Activated T-cell treated with anti-CD3 and anti-CD28 coated beads for 4 hours (primary cell): ENCODE data around the gene TARS1.

ENCODE experiments used
- DNase-seq: peaks from one replicate; pipeline ENCODE4 v3.0.0-alpha.2; 2020

TARS1 gene

GRCh38 chr5:33440482-33441240 lies at the start of gene TARS1:
Gene TARS1, plus strand, starts transcription at chr5:33440965. Its CDS starts 122 bp downstream, at chr5:33441087.
- peak; percentile 92 for DNase-seq

- DNase-seq: no peak
These were observed 42.3 kb upstream of the TARS1 start for GRCh38 chr5:33398501-33398900.

GRCh38 chr5:33400675-33401074 lies 40.1 kb upstream of the TARS1 start:
- DNase-seq: no peak

- DNase-seq: no peak
These were observed 39.0 kb upstream of the TARS1 start for GRCh38 chr5:33401482-33402390.

- DNase-seq: no peak
These were observed 37.6 kb upstream of the TARS1 start for GRCh38 chr5:33403187-33403586.

GRCh38 chr5:33408816-33409215 lies 31.9 kb upstream of the TARS1 start:
- DNase-seq: no peak

- DNase-seq: no peak
These were observed 31.2 kb upstream of the TARS1 start for GRCh38 chr5:33409435-33410170.

GRCh38 chr5:33410221-33410620 lies 30.5 kb upstream of the TARS1 start:
- DNase-seq: no peak

- no peak for DNase-seq
These were observed 29.3 kb upstream of the TARS1 start for GRCh38 chr5:33411498-33411897.

GRCh38 chr5:33415811-33416354 lies 24.9 kb upstream of the TARS1 start:
- DNase-seq: no peak

- no peak for DNase-seq
These were observed 23.1 kb upstream of the TARS1 start for GRCh38 chr5:33417632-33418031.

GRCh38 chr5:33420946-33421345 lies 19.8 kb upstream of the TARS1 start:
- no peak for DNase-seq

GRCh38 chr5:33422191-33422590 lies 18.6 kb upstream of the TARS1 start:
- no peak for DNase-seq

- no peak for DNase-seq
These were observed 17.6 kb upstream of the TARS1 start for GRCh38 chr5:33423018-33423630.

- DNase-seq: no peak
These were observed 15.5 kb upstream of the TARS1 start for GRCh38 chr5:33425314-33425713.

GRCh38 chr5:33430983-33431382 lies 9.8 kb upstream of the TARS1 start:
- no peak for DNase-seq

GRCh38 chr5:33432656-33433055 lies 8.1 kb upstream of the TARS1 start:
- DNase-seq: no peak

GRCh38 chr5:33433303-33434240 lies 7.2 kb upstream of the TARS1 start:
- DNase-seq: no peak

- peak; percentile 56 for DNase-seq
These were observed 4.8 kb upstream of the TARS1 start for GRCh38 chr5:33435893-33436490.

GRCh38 chr5:33438996-33439395 lies 1.8 kb upstream of the TARS1 start:
- no peak for DNase-seq

GRCh38 chr5:33439905-33440481 lies 772 bp upstream of the TARS1 start:
- no peak for DNase-seq
